ENCODE measurements around the gene GNL3.
"Not testable (repeated sequence)": the region's sequence is repeated elsewhere in the genome, so short reads cannot be mapped to it uniquely, and the experiment has no call there.

The GNL3 gene

GRCh38 chr3:52685709-52686691 is at the start of gene GNL3, which contains the start of gene PBRM1:
Gene GNL3 (plus strand): TSS chr3:52686032. CDS start chr3:52686093, 61 bp downstream.
Gene PBRM1 (minus strand): TSS chr3:52685913.
- peak; percentile 84 to 87 for DNase-seq (ENCODE audit: low read depth in 2 of 2)

GRCh38 chr3:52636673-52637072 is 49.2 kb upstream of the GNL3 start:
- no peak for DNase-seq (ENCODE audit: low read depth in 2 of 2)

- no peak for DNase-seq (ENCODE audit: low read depth in 2 of 2)
Measured at GRCh38 chr3:52645549-52645948, 40.3 kb upstream of the GNL3 start.

GRCh38 chr3:52649461-52650210 is 36.2 kb upstream of the GNL3 start:
- no peak for DNase-seq (ENCODE audit: low read depth in 2 of 2)

- no peak for DNase-seq (ENCODE audit: low read depth in 2 of 2)
Measured at GRCh38 chr3:52650439-52650838, 35.4 kb upstream of the GNL3 start.

GRCh38 chr3:52651592-52651991 is 34.2 kb upstream of the GNL3 start:
- no peak for DNase-seq (ENCODE audit: low read depth in 2 of 2)

- DNase-seq (ENCODE audit: low read depth in 2 of 2): no peak
Measured at GRCh38 chr3:52655895-52656294, 29.9 kb upstream of the GNL3 start.

- no peak for DNase-seq (ENCODE audit: low read depth in 2 of 2)
Measured at GRCh38 chr3:52660046-52660445, 25.8 kb upstream of the GNL3 start.

GRCh38 chr3:52663098-52663497 is 22.7 kb upstream of the GNL3 start:
- DNase-seq (ENCODE audit: low read depth in 2 of 2): no peak

- DNase-seq (ENCODE audit: low read depth in 2 of 2): peak in 1 of 2 donors; percentile 6
Measured at GRCh38 chr3:52670621-52671521, 15.0 kb upstream of the GNL3 start.

- no peak for DNase-seq (ENCODE audit: low read depth in 2 of 2)
Measured at GRCh38 chr3:52671676-52672075, 14.2 kb upstream of the GNL3 start.

- not testable (repeated sequence) for DNase-seq (ENCODE audit: low read depth in 2 of 2)
Measured at GRCh38 chr3:52676201-52676600, 9.6 kb upstream of the GNL3 start.

- no peak for DNase-seq (ENCODE audit: low read depth in 2 of 2)
Measured at GRCh38 chr3:52678265-52679198, 7.3 kb upstream of the GNL3 start.

GRCh38 chr3:52679199-52679538 is 6.7 kb upstream of the GNL3 start:
- DNase-seq (ENCODE audit: low read depth in 2 of 2): no peak

GRCh38 chr3:52679811-52680210 is 6.0 kb upstream of the GNL3 start:
- DNase-seq (ENCODE audit: low read depth in 2 of 2): no peak

- DNase-seq (ENCODE audit: low read depth in 2 of 2): no peak
Measured at GRCh38 chr3:52681596-52681995, 4.2 kb upstream of the GNL3 start.

- no peak for DNase-seq (ENCODE audit: low read depth in 2 of 2)
Measured at GRCh38 chr3:52682016-52682415, 3.8 kb upstream of the GNL3 start.

GRCh38 chr3:52683611-52684010 is 2.2 kb upstream of the GNL3 start:
- DNase-seq (ENCODE audit: low read depth in 2 of 2): no peak

GRCh38 chr3:52684184-52684583 is 1.6 kb upstream of the GNL3 start:
- DNase-seq (ENCODE audit: low read depth in 2 of 2): no peak

GRCh38 chr3:52685285-52685708 is 535 bp upstream of the GNL3 start:
- peak; percentile 47 to 57 for DNase-seq (ENCODE audit: low read depth in 2 of 2)

- DNase-seq (ENCODE audit: low read depth in 2 of 2): no peak
Measured at GRCh38 chr3:52688266-52688665, 2.4 kb downstream of the GNL3 start.
